Muscle of back (tissue), 11 donors: ENCODE data around the gene CAPN2. TPM values are rescaled to one million over a fixed set of nuclear protein-coding genes. Genes with fewer than 3 reads are reported as not detected.
"Not testable (repeated sequence)": the region's sequence is repeated elsewhere in the genome, so short reads cannot be mapped to it uniquely, and the experiment has no call there.

Experiments used
- DNase-seq, 3 donors: peaks; one replicate each; pipeline versions ENCODE4 v3.0.0 to v3.0.0-alpha.2; 2013
- polyA plus RNA-seq, 10 donors: library from polyadenylated mRNA; unstranded; fragments of 120-200 nt; gene quantifications; one replicate each; pipeline ENCODE4 v1.2.1, GENCODE V29; 2013; ENCODE audit not compliant: insufficient read length in 10 of 10

The CAPN2 gene
- polyA plus RNA-seq, 10 donors: 68.6 to 116 (median 103) TPM

GRCh38 chr1:223780949-223781348 is 68.6 kb downstream of the CAPN2 start:
- DNase-seq: no peak

DNA sequence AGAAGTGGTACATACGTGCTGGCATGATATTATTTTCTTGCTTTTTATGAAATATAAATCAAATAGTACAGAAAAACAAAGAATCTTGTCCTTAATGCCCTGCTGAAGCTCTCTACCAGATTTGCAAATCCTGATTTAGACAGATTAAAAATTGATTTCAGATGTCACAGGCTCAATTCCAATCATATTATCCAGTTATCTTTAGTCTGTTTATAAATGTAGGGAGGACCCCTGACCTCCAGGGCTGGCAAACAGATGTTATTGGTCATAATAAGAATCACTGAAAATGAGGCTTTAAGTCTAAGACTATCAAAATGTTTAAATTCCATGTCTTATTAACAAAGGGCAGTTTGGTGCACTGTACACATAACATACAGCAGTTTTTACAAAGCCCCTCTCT is 71.3 kb downstream of the CAPN2 start:
- no peak for DNase-seq

GRCh38 chr1:223784541-223784940 is 72.2 kb downstream of the CAPN2 start:
- peak in 1 of 3 donors; percentile 29 for DNase-seq

- no peak for DNase-seq
Measured at GRCh38 chr1:223785808-223786207, 73.5 kb downstream of the CAPN2 start.

- no peak for DNase-seq
Measured at GRCh38 chr1:223788746-223789415, 76.5 kb downstream of the CAPN2 start.

DNA sequence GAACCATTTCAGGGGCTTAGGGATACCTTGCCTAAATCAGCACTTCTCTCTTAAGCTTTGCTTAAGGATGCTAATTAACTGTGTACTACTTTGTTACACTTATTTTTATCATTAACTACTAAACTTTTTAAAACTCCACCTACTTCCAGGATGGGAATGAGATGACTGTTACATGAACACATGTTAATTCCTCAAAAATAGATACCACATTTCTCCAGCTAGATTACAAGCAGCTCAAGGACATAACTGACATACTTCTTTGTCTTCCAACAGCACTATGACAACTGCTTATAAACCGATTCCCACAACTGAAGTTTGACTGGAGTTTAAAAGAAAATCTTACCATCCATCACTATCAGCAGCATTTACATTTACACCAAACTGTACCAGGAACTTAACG is 79.7 kb downstream of the CAPN2 start:
- no peak for DNase-seq

GRCh38 chr1:223793716-223794115 is 81.4 kb downstream of the CAPN2 start:
- DNase-seq: no peak

GRCh38 chr1:223794136-223794880 is 82.0 kb downstream of the CAPN2 start:
- DNase-seq: no peak

DNA sequence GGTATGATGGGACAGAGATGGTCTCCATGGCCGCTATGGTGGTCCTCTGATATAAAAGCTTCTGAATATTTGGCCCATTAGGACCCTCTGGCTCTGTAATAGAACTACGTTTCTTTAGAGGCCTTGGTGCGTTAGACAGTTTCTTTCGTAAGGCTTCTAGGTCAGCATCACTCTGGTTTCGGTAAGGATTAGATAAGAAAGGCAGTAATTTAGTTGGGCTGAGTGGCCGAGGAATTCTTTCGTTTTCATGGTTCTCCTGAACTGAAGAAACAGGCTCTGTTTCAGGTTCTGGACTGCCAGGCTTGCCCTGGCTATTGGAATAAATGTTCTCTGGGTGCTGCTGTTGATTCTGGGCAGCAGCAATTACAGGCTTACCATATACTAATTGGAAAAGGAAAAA is 83.9 kb downstream of the CAPN2 start:
- no peak for DNase-seq

GRCh38 chr1:223802032-223802431 is 89.7 kb downstream of the CAPN2 start:
- DNase-seq: no peak

- no peak for DNase-seq
Measured at GRCh38 chr1:223802602-223803001, 90.3 kb downstream of the CAPN2 start.

DNA sequence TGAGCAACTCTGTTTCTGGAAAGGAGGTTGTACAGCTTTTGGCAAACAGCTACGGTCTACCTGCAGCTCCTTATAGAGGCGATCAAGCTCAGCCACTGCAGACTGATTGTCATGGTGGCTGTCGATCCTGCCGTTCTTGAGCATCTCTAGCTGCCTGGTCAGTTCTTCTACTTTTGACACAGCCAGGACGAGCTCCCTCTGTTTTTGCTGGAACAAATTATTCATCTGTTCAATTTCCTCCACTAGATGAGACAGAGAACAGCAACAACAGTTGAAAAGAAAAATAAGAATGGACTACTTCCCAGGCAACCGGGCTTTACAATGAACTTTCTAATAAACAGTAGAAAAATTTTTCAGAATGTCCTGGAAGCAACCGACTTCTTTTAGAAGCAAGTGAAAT is 90.9 kb downstream of the CAPN2 start:
- no peak for DNase-seq

DNA sequence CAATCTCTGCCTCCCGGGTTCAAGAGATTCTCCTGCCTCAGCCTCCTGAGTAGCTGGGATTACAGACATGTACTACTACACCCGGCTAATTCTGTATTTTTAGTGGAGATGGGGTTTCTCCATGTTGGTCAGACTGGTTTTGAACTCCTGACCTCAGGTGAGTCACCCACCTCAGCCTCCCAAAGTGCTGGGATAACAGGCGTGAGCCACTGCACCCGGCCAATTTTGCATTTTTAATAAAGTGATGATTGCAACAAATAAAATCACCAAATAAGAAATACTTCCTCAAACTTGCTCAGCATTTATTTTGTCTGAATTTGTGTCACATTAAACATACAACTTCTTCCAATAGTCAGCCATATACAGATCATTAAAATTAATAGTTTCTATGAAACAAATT is 97.6 kb downstream of the CAPN2 start:
- DNase-seq: not testable (repeated sequence)

- no peak for DNase-seq
Measured at GRCh38 chr1:223810586-223810985, 98.2 kb downstream of the CAPN2 start.

DNA sequence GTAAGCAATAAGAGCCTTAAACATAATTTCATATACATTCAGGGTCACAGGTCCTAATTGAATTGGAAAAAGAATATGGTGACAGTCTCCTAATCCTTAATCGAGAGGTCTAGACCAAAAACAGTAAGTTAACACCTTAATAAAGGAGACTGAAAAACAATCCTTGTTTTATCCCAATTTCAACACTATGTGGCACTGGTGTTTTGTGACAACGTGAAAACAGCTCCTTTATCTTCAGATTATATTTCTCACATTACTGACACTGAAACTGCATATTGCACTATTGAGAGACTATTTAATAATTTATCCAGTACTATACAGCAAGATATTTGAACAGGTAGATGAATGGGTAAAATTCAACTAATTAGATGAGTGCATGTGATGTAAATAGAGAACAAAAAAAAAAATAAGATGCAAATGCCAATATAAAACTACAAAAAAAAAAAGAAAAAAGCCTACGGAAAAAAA is 99.3 kb downstream of the CAPN2 start:
- peak in 2 of 3 donors; percentile 30 to 59 for DNase-seq

DNA sequence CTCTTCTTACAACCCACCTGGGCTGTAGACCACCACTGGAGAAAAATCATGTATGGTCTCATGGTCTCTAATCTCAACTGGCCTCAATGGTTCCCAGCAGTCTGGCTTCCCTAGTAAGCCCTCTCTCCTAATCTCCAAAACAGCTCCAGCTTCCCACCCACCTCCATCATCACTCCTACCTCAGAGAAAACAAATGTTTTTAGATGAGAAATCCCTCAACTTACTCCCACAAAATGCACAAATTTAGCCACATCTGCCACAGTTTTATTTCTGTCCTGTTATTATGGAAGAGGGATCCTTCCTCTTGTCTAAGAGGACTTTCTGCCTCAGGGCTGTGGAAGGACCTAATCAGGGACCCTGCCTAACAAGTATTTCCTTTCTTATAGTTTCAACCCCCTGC is 101.3 kb downstream of the CAPN2 start:
- DNase-seq: no peak

- DNase-seq: no peak
Measured at GRCh38 chr1:223815020-223815853, 102.9 kb downstream of the CAPN2 start.

GRCh38 chr1:223815865-223816264 is 103.5 kb downstream of the CAPN2 start:
- DNase-seq: no peak

- DNase-seq: not testable (repeated sequence)
Measured at GRCh38 chr1:223817265-223817664, 104.9 kb downstream of the CAPN2 start.

GRCh38 chr1:223819730-223820514 is 107.6 kb downstream of the CAPN2 start:
- no peak for DNase-seq

DNA sequence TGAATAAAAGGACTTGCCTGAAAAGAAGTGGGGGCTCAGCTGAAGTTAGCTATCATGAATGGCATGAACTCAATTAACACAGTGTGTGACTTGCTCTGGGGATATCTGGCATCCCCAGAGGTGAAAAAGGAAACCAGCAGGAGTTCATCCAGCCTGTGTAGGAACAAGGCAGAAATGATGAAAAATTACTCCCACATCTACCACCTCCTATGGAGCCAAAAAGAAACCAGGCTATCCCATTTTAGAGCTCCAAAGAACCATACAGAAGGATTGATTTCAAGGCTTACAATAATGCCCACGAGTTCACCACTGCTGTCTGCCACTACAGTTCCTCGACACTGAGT is 108.1 kb downstream of the CAPN2 start:
- DNase-seq: no peak

- DNase-seq: no peak
Measured at GRCh38 chr1:223820971-223821370, 108.6 kb downstream of the CAPN2 start.
